ENCODE results near the gene EXOC2. TPM values are rescaled to one million over a fixed set of nuclear protein-coding genes. Genes with fewer than 3 reads are reported as not detected.

EXOC2 gene
- total and polyA plus RNA-seq, 10 of the 15 experiments (the other 5 are each of a cell fraction or from before 2014, with no cell fraction given): 8.7 to 32.8 (median 20.7) TPM

GRCh38 chr6:506920-507622 lies 185.9 kb downstream of the EXOC2 start:
- Histone ChIP-seq H3K4me1 (ENCODE audit: control insufficient read depth, insufficient read depth, low read length) (peaks cover 11% of the 10 kb centered on the region), H3K79me2 (ENCODE audit: control insufficient read depth, insufficient read depth, low read length) (no peaks in the 10 kb centered on the region), H3K4me2 (ENCODE audit: control insufficient read depth, insufficient read depth) (peak overlapping the region; percentile 44), H3K4me3 (no peak overlapping the region), H3K36me3 (ENCODE audit: control insufficient read depth in 2 of 2, insufficient read depth in 2 of 2, low read length in 1 of 2) (no peaks in the 10 kb centered on the region), H3K9me3 (replicated peaks; ENCODE audit: control insufficient read depth, insufficient read depth, low read length) (no peaks in the 10 kb centered on the region), H3K9ac (ENCODE audit: control insufficient read depth, insufficient read depth, low read length) (no peak overlapping the region), H4K20me1 (ENCODE audit: control insufficient read depth, insufficient read depth) (no peaks in the 10 kb centered on the region), H3K27me3 (replicated peaks in 1 of 2; ENCODE audit: control insufficient read depth in 2 of 2, insufficient read depth in 2 of 2, low read length in 1 of 2) (no peaks in the 10 kb centered on the region), H3K27ac (ENCODE audit: control insufficient read depth, insufficient read depth) (no peak overlapping the region), H2AFZ (ENCODE audit: control insufficient read depth, low read depth, low read length) (no peak overlapping the region)
- TF ChIP-seq SIN3A (IDR thresholded peaks at IDR 0.05; ENCODE audit: low read depth, low read length) (no peak), SP1 (IDR thresholded peaks at IDR 0.05; ENCODE audit: low read depth, low read length) (no peak), SMAD5 (IDR thresholded peaks at IDR 0.05; ENCODE audit: low read depth) (no peak), JUND (IDR thresholded peaks at IDR 0.05; ENCODE audit: low read depth, low read length) (no peak), MYB (IDR thresholded peaks at IDR 0.05; ENCODE audit: borderline replicate concordance, low read depth, low read length) (no peak), NKRF (conservative IDR thresholded peaks at IDR 0.05) (no peak), ATF7 (IDR thresholded peaks at IDR 0.05; ENCODE audit: low read depth) (no peak), CBFB (IDR thresholded peaks at IDR 0.05; ENCODE audit: low read depth) (no peak), NR2C1 (IDR thresholded peaks at IDR 0.05) (no peak), CREB1 (IDR thresholded peaks at IDR 0.05; ENCODE audit: low read depth) (no peak), GABPA (IDR thresholded peaks at IDR 0.05; ENCODE audit: low read depth) (no peak), ETV6 (conservative IDR thresholded peaks at IDR 0.05 in 1 of 2, IDR thresholded peaks at IDR 0.05 in 1 of 2; ENCODE audit: borderline replicate concordance in 1 of 2, low read depth in 1 of 2) (no peak), E2F8 (IDR thresholded peaks at IDR 0.05; ENCODE audit: low read depth, partially characterized antibody) (no peak), CHD4 (IDR thresholded peaks at IDR 0.05) (no peak), RCOR1 (conservative IDR thresholded peaks at IDR 0.05; ENCODE audit: low read depth, low read length) (no peak)
- SMC1A ChIA-PET (ENCODE audit: uncharacterized antibody, unreplicated experiment): interaction anchor here (0.8 to 1.2 kb wide), 4 partner anchors 11 to 44 kb away, joined by 3 to 4 read pairs (median 4); no protein-coding TSS in a partner anchor
- BruUV-seq (replicated peaks): no TSS peak
- no peak for ATAC-seq
- DNase-seq (ENCODE audit: low read depth, low spot score): no peak
- 0% methylated on average over 1 of the region's 1 CpG for WGBS (ENCODE audit: insufficient coverage, insufficient replicate concordance, low lambda C conversion rate, missing lambda C conversion rate)
- CTCF ChIA-PET: interaction anchor here (0.8 to 1.3 kb wide), 2 partner anchors 10 to 86 kb away, joined by 4 to 6 read pairs; no protein-coding TSS in a partner anchor
- intact Hi-C loops (cut with micrococcal nuclease; ENCODE audit: unreplicated experiment) (no loop called here), in situ Hi-C loops (cut with MboI) (no loop called here)
- no peak for FAIRE-seq
- POLR2A ChIA-PET: no interaction called here
- RAD21 ChIA-PET (ENCODE audit: unreplicated experiment): no interaction called here
